Stimulated activated CD4-positive, alpha-beta T cell treated with anti-CD3 and anti-CD28 coated beads, Interleukin-1b, Interleukin-23, amount 100 ng/mL, for 4 hours (primary cell): Measurements from ENCODE around the gene ANKH.

Experiments used
- DNase-seq, 2 donors: peaks; one replicate each; pipeline ENCODE4 v3.0.0-alpha.2; 2020; ENCODE audit warnings: low read depth in 2 of 2

ANKH gene

GRCh38 chr5:14686517-14686916, 185.1 kb downstream of the ANKH start:
- DNase-seq, result no peak

DNA sequence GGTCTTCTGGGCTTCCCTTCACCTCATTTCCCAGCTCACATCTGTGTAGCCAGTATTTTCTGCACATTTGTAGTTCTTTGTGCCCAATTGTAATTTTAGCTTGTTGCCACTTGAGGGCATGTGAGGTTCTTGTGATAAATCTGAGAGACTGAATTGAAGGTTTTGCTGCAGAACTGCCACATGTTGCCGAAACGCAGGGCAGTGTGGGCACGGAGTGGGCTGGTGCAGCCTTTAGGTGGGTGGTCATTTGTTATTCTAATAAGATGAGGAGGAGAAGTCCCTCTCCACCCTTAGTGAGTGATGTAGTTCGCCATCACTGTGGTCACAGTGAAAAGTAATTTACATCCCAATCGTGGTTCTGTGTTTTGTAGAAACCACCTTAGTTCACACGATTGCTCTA, 185.8 kb downstream of the ANKH start:
- peak in 1 of 2 donors; percentile 34 for DNase-seq

GRCh38 chr5:14684757-14685156, 186.8 kb downstream of the ANKH start:
- DNase-seq, result no peak

GRCh38 chr5:14683906-14684455, 187.6 kb downstream of the ANKH start:
- no peak for DNase-seq

GRCh38 chr5:14681236-14681752, 190.3 kb downstream of the ANKH start:
- no peak for DNase-seq

DNA sequence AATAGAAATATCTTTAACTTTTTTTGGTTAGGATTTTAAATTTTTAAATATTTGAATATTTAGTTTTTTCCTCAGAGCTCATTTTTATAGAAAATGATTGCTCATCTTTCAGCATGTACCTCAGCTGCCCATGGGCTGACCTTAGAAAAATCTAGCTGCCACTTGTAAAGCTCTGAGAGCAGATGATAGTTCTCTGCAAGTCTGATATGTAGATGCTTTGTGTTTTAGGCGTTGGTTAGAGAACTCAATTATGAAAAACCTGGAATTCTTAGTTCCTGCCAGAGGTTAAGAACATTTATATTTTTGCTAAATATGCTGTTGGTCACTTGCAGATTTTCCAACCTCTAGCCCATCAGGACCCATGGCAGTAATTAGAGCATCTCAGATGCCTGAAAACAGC, 192.0 kb downstream of the ANKH start:
- DNase-seq, result no peak

DNA sequence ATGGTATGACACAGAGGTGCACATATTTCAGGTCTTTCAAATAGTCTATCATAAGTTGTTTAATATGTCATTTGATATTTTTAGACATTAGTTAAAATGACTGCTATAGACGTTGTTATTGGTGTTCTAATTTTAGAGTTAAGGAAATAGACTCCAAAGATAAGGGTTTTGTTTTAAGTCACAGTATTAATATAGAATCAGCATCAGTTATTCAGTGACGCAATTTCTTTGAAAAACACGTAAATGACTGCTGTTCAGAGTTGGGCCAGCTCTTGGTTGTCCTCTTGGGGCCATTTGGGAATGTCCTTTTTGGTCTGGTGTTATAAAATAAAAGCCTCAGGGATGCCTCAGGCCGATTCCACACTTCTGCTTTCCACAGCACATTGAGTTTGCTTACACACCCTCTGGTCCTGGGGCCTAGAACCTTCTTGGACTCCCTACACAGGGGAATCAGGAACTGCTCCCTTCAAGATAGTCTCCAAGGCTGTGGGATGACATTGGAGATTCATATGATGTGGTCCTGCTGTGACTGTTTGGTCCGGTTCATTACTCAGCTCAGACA, 192.7 kb downstream of the ANKH start:
- no peak for DNase-seq

DNA sequence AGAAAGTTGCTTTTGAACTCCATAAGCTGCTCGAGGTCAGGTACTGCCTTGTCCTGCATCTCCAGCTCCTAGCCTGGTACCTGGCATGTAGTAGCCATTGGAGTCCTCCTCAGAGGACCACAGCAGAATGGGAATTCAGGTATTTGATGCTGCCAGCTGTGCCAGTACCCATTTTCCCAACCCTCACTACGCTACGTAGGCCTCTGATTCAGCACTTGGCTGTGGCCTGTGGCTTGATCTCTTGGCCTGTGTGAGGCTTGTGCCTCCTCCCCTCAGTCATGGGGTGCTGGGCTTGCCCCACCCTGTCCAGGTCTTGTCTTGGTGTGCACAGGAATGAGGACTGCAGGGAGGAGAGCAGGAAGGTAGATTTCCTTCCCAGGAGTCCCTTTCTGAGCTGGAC, 195.3 kb downstream of the ANKH start:
- DNase-seq, result no peak

- DNase-seq, result no peak
These were observed 195.7 kb downstream of the ANKH start for GRCh38 chr5:14675865-14676300.

DNA sequence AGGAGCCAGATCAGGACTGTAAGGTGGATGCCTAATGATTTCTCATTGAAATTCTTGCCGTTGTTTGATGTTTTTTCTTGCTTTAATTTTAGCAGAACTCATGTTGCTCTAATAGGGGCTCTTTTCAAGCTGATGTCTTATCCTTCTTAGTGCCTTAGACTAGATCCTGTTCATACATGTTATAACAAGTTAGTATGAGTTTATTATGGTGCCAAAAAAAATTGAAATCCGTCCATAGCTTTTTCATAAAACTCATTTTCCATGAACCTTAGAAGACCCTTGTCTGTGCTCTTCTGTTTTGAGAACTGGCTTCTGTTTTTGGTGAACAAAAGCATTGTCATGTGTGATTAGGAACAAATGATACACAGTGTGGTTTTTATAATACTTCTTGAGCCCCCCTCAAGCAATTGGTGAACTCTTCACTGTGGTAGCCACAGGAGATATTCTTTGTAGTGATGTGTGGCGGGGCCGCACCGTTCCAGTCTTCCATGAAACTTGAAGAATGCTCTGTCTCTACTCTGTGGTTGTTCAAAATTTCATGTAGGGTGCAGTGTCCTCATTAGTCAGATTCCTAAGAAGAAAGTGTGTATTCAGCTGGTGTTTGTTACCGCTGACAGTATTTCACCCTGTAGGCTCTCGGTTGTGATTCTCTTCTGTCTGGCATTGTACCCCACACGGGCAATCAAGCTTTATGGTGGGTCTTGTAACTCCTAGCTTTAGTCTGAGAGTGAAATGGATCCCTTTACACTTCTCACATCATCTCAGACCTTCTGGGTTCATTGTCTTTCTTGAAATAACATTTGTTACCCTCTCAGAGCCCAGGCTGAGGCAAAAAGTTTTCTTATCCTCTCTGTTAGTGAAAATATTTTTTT, 196.4 kb downstream of the ANKH start:
- DNase-seq, result no peak

GRCh38 chr5:14673443-14673842, 198.1 kb downstream of the ANKH start:
- no peak for DNase-seq

DNA sequence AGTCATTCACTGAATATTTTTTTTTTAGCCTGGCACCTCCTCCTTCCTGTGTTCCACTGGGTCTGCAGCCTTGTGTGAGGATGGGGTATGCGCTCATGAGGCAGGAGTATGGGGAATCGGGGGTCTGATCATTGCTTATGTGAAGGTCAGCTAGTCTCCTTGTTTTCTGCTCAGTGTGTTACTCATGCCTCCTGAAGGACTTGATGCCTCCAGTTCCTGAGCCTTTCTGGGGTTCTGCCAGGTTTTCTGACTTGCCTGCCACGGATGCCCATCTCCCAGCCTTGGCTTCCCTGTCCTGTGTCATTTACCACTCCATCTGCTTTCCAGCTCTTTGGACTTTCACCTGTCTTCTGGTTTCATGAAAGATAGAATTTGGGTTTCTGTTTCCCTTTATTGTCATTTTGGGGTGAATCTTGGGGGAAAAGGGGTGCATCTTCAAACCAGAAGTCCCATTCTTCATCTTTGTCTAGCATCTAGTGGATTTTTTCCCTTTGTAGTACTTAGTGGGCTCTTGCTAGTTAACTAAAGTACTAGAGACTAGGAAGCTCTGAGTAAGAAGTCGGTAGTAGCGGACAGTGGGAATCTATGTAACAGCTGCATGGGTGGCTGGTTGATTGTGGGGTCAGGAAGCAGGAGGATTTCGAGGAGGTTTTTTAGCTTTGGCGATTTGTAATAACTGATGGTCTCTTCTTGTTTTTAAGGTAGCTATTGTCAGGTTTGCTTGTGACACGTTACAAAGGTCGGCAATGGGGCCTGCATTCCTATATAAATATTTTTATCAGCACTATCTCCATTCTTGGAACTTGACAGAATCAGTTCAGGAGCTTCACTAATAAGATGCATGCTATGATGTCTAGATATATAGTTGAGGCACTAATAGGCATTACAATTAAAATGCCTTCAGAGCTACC, 198.8 kb downstream of the ANKH start:
- DNase-seq, result no peak

DNA sequence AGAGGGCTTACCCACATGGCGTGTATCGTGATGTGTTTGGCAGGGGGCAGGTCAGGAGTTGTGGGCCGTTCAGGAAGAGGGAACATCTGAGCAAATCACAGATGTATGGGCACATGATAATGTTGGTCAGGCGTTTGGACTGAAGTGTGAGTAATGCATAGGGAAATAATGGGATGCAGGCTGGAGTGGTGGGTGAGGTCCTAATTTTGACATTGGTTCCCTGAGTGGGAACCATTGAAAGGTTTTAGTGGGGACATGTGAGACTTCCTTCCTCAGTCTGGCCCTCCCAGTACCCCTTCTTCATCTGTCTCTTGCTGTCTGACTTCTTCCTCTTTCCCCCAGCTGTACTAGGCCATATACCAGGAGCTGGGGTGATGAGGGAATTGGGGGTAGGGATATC, 199.5 kb downstream of the ANKH start:
- DNase-seq, result no peak

GRCh38 chr5:14671414-14671813, 200.2 kb downstream of the ANKH start:
- DNase-seq, result no peak

- DNase-seq, result no peak
These were observed 201.6 kb downstream of the ANKH start for GRCh38 chr5:14669975-14670374.

GRCh38 chr5:14669415-14669814, 202.2 kb downstream of the ANKH start:
- DNase-seq, result no peak

- DNase-seq, result no peak
These were observed 203.4 kb downstream of the ANKH start for GRCh38 chr5:14668181-14668591.

- no peak for DNase-seq
These were observed 203.8 kb downstream of the ANKH start for GRCh38 chr5:14667770-14668169.

GRCh38 chr5:14667290-14667689, 204.3 kb downstream of the ANKH start:
- no peak for DNase-seq

GRCh38 chr5:14666357-14666756, 205.2 kb downstream of the ANKH start:
- DNase-seq, result no peak

DNA sequence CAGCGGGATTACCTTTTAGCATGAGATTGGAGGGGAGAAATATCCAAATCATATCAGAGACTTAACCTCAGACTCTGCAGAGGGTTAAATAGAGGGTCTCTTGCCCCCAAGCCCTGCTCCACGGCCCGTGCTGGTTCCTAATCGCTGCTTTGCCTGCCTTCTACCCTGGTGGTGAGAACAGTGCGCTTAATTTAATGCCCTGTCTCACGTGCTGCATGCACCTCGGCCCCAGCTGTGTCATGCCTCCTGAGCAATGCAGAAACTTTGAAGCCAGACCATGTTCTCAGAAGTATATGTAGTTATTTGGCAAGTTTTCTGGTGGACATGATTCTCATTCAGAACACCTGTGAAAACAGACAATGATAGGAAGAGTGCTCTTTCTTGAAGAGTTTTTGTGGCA, 205.6 kb downstream of the ANKH start:
- DNase-seq, result peak; percentile 19 to 27
